H7 (cell line): ENCODE data around the gene BCL11A. TPM values are rescaled to one million over a fixed set of nuclear protein-coding genes. Genes with fewer than 3 reads are reported as not detected.

Source experiments
- DNase-seq: peaks from one replicate; pipeline ENCODE4 v3.0.0; 2012
- H3K27me3 ChIP-seq: 2 replicates; pipeline ENCODE4 v1.6.0; 2011; ENCODE audit warnings: mild to moderate bottlenecking, low read length; ENCODE audit not compliant: control insufficient read depth, insufficient read depth
- H3K36me3 ChIP-seq: replicated peaks from 2 replicates; pipeline ENCODE4 v1.5.1; 2011; ENCODE audit warnings: low read length; ENCODE audit not compliant: control insufficient read depth, insufficient read depth
- H3K4me3 ChIP-seq: 2 replicates; pipeline ENCODE4 v1.5.1; 2011; ENCODE audit warnings: low read depth, mild to moderate bottlenecking, control low read depth, low read length, moderate library complexity; ENCODE audit not compliant: insufficient read depth
- total RNA-seq: library from RNA; depleted of rRNA; stranded (reverse); fragments of >200 nt; shearing (Covaris generic); gene quantifications from 2 replicates; pipeline ENCODE4 v1.2.3, GENCODE V29; 2014; rRNA removed

Gene BCL11A
- total RNA-seq, result 30.5 and 34.9 TPM in 2 replicates

GRCh38 chr2:60553495-60554073 is at the start of gene BCL11A:
Gene BCL11A (minus strand): TSS chr2:60553654. CDS start chr2:60553270, 384 bp downstream.
- H3K4me3 ChIP-seq, result peak within 1 kb of the TSS; percentile 92
- no peaks in the 10 kb centered on the region; the same call in 1 of the 2 replicates for H3K27me3 ChIP-seq
- peak; percentile 89 for DNase-seq
- H3K36me3 ChIP-seq, result no peaks in the 10 kb centered on the region

DNA sequence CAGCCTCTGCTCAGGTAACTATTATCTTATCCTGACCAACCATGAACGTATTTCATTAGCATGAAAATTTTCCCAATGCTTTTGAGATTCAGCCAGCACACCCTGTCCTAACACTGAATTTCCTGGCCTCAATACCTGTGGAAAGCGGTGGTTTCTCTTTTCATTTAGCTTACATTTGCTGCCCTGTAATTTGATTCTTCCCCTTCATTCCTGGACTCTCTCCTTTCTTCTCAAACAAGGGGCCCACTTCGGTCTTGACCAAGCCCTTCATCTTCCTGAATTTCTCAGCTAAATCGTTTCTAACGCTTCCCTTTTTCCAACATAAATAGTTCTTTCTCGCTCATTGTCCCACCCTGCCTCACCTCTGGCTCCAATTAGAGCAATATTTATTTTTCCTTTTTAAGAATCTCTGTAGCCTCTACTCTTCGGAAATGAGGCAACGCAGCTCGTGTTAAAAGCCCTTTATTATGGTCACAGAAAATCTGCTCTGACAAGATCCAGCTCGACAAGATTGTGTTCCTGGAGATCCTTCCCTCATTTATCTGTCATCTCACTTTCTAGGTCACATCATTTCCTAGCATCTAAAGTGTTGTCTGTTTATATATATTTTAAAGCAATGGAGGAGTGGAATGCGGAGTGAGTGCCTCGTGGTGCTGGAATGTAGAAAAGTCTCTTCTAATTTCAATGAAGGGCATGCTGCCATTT is 49.5 kb upstream of the BCL11A start:
- no peak for DNase-seq
- H3K36me3 ChIP-seq, result no peaks in the 10 kb centered on the region
- H3K4me3 ChIP-seq, result no peak overlapping the region
- H3K27me3 ChIP-seq, result no peaks in the 10 kb centered on the region

DNA sequence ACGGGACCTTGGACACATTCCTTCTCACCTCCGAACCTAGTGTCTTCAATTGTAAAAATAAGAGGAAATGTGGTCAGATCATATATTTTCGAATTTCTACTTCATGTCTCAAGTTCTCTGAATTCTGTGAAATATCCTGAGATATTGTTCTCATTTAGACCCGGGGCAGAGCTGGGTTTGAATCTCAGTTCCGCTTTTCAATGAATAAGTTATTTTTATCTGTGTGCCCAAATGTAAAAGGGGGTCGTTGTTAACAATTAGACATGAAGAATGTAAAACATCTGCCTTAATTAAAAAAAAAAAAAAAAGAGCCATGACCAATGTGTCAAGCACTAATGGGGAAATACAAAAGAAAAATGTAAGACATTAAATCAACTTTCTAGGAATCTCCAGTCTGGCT is 48.9 kb upstream of the BCL11A start:
- H3K27me3 ChIP-seq, result no peaks in the 10 kb centered on the region
- H3K4me3 ChIP-seq, result no peak overlapping the region
- no peak for DNase-seq
- H3K36me3 ChIP-seq, result no peaks in the 10 kb centered on the region

GRCh38 chr2:60598271-60598670 is 44.8 kb upstream of the BCL11A start:
- no peak overlapping the region for H3K4me3 ChIP-seq
- H3K27me3 ChIP-seq, result no peaks in the 10 kb centered on the region
- no peaks in the 10 kb centered on the region for H3K36me3 ChIP-seq
- no peak for DNase-seq

GRCh38 chr2:60597346-60597745 is 43.9 kb upstream of the BCL11A start:
- Histone ChIP-seq H3K36me3 (no peaks in the 10 kb centered on the region), H3K4me3 (no peak overlapping the region), H3K27me3 (no peaks in the 10 kb centered on the region)
- no peak for DNase-seq

DNA sequence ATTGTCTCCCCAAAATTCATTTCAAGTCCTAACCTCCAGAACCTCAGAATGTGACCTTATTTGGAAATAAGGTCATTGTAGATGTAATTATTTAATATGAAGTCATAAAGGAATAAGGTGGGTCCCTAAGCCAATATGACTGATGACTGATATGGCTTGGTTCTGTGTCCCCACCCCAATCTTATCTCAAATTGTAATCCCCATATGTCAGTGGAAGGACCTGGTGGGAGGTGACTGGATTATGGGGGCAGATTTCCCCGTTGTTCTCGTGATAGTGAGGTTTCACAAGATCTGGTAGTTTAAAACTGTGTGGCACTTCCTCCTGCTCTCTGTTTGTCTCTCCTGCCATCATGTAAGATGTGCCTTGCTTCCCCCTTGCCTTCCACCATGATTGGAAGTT is 43.0 kb upstream of the BCL11A start:
- Histone ChIP-seq H3K27me3 (no peaks in the 10 kb centered on the region), H3K36me3 (no peaks in the 10 kb centered on the region), H3K4me3 (no peak overlapping the region)
- DNase-seq, result no peak

DNA sequence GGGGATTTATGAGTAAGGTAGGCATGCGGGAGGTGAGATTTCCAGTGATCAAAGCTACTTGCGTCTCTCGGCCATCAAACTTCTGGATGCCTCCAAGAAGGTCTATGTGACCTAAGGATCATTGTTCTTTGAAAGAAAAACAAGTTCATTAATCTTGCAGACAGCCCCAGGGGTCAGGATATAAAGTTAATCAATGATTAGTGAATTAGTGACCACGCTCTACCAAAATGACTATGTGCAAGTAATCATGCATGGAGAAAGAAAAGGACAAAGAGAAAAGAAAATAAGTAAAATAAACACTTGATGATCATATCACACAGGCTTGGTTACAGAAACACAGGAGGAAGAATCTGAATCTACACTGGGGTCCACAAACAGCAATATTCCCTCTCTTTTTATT is 42.5 kb upstream of the BCL11A start:
- Histone ChIP-seq H3K4me3 (no peak overlapping the region), H3K36me3 (no peaks in the 10 kb centered on the region), H3K27me3 (no peaks in the 10 kb centered on the region)
- no peak for DNase-seq

GRCh38 chr2:60589104-60589503 is 35.6 kb upstream of the BCL11A start:
- Histone ChIP-seq H3K36me3 (no peaks in the 10 kb centered on the region), H3K27me3 (no peaks in the 10 kb centered on the region; the same call in 1 of the 2 replicates), H3K4me3 (no peak overlapping the region)
- no peak for DNase-seq

- Histone ChIP-seq H3K36me3 (no peaks in the 10 kb centered on the region), H3K4me3 (no peak overlapping the region), H3K27me3 (peaks cover 9% of the 10 kb centered on the region)
- DNase-seq, result no peak
These were observed 32.6 kb upstream of the BCL11A start for GRCh38 chr2:60586081-60586480.

GRCh38 chr2:60585276-60585675 is 31.8 kb upstream of the BCL11A start:
- no peaks in the 10 kb centered on the region for H3K36me3 ChIP-seq
- H3K4me3 ChIP-seq, result no peak overlapping the region
- H3K27me3 ChIP-seq, result peaks cover 14% of the 10 kb centered on the region
- no peak for DNase-seq

- no peaks in the 10 kb centered on the region for H3K36me3 ChIP-seq
- H3K27me3 ChIP-seq, result peaks cover 16% of the 10 kb centered on the region
- no peak for DNase-seq
- H3K4me3 ChIP-seq, result no peak overlapping the region
These were observed 30.1 kb upstream of the BCL11A start for GRCh38 chr2:60583604-60584003.

DNA sequence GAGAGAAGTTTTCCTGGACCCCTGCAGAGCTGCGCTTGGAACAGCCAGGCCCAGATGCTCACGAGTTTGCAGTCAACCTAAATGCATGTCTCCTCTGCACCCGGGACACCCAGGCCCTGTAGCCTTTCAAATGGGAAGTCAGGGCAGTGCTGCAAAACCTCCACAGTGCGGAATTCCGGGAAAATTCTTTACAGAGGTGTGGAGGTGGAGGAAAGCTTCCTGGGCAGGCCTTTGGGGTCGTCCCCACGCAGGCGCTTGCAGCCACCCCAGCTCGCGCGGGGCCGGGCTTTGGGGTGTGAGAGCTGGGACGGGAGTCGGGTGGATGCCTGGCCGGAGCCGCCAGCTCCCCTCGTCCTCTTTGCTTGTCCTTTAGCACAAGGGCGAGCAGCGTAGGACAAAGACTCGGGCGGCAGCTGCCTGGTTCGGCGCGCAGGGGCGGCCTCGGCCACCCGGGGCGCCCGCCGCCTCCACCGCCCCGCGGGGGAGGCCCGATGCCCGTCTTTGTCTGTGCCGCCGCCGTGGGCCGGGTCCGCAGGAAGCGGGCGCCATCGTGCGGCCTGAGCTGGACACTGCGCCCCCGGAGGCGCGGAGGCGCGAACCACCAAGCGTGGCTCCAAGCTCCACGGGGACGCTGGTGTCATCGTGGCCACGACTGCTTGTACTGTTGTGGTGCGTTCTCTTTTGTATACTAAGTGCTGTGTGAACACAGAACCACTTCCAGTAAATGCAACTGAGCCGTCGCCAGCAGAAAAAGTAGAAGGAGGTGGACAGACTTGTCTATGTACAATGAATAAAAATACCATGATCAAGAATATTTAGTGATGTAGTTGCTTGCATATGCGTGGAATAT is 28.2 kb upstream of the BCL11A start:
- H3K36me3 ChIP-seq, result no peaks in the 10 kb centered on the region
- H3K27me3 ChIP-seq, result peaks cover 16% of the 10 kb centered on the region
- peak; percentile 93 for DNase-seq
- peak overlapping the region; percentile 53 for H3K4me3 ChIP-seq

- peak; percentile 27 for DNase-seq
- H3K27me3 ChIP-seq, result peaks cover 16% of the 10 kb centered on the region
- no peaks in the 10 kb centered on the region for H3K36me3 ChIP-seq
- H3K4me3 ChIP-seq, result no peak overlapping the region
These were observed 24.3 kb upstream of the BCL11A start for GRCh38 chr2:60577682-60578283.

DNA sequence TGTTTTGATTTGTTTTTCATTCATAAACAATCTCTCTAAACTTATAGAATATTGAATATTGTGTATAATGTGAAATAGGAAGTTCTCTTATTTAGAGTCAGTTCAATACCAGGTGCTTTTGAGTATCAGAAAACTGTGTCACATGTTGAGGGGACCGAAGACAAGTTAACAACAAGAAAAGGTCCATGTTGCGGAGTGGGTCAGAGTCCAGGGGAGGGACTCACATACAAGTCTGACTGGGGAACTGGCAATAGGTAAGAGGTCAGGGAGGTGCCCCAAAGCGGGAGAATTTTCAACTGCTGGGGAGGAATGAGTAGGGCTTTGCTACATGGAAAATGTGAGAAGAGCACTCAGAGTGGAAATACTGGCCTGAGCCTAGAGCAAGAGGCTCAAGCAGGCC is 19.8 kb upstream of the BCL11A start:
- H3K4me3 ChIP-seq, result no peak overlapping the region
- DNase-seq, result no peak
- H3K27me3 ChIP-seq, result peaks cover 23% of the 10 kb centered on the region
- no peaks in the 10 kb centered on the region for H3K36me3 ChIP-seq
